Ureter (tissue), 1 donor: ENCODE measurements around the gene TMEM94. TPM values are rescaled to one million over a fixed set of nuclear protein-coding genes. Genes with fewer than 3 reads are reported as not detected.
"Not testable (repeated sequence)": the region's sequence is repeated elsewhere in the genome, so short reads cannot be mapped to it uniquely, and the experiment has no call there.

Experiments
- DNase-seq: peaks from one replicate; pipeline ENCODE4 v3.0.0-alpha.2; 2020; ENCODE audit warnings: low spot score
- total RNA-seq: library from RNA; stranded (reverse); gene quantifications from one replicate; pipeline ENCODE4 v1.2.4, GENCODE V29; 2023
- donor health status: DM: yes; HTN: yes; CAD: no.

The TMEM94 gene
- total RNA-seq, 1 donor from 2014 or later = 73.2 TPM

DNA sequence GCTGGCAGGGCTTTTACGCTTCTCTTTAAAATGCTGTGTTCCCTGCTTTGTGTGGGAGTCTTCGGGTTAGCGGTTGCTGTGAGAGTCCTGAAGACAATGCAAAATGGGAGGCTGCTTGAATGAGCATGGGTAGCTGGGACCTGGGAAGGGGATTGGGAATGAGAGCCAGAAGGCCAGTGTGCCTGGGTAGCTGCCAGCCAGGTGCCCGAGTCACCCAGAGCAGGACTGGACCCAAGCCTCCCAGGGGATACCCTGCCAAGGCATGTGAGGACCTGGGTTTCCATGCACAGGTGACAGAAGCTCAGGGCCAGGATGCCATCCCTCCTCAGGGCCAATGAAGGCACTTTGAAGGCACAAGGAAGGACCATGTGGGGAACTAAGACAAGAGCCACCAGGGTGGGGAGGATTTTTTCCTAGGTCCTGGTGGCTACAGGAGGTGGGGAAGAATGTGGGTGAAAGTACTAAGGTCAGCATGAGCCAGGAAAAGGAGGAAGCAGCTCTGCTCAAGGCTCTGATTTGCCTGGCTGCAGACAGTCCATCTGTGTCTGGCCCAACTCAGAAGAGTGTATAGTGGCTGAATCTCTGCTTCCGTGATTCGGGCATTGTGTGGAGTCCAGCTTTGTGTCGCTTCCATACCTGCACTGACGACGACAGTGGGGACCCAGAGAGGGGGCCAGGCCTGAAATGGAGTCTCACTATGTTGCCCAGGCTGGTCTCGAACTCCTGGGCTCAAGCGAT, 20.5 kb downstream of the TMEM94 start:
- DNase-seq = no peak

DNA sequence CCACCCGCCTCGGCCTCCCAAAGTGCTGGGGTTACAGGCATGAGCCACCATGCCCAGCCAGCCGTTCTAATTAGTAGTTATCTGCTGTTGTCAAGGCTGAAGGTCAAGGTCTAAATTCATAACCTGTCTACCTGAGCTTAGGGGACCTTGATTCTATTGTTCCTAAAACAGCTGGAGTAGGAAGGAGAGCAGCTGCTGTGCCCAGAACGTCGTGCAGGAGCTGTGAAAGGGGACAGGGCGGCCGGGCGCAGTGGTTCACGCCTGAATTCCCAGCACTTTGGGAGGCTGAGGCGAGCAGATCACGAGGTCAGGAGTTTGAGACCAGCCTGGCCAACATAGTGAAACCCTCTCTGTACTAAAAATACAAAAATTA, 21.0 kb downstream of the TMEM94 start:
- DNase-seq = not testable (repeated sequence)

DNA sequence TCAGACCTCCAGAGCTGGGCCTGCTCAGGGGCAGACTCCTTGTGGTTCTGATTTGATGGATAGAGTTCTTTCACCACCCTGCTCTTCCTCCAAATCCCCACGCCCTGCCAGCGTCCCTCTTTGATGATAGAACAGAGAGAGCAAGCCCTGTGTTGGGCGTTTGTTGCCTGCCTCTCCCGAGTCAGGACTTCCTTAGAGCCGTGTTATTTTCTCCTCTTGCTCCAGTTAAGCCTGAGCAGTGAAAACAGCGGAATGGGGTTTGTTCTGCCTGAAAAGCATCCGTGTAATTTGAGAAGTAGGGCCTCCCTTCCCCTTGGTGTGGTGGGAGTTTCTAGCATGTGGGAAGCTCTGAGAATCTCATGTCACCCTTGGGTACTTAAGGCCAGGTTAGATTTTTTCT, 22.1 kb downstream of the TMEM94 start:
- DNase-seq = no peak

DNA sequence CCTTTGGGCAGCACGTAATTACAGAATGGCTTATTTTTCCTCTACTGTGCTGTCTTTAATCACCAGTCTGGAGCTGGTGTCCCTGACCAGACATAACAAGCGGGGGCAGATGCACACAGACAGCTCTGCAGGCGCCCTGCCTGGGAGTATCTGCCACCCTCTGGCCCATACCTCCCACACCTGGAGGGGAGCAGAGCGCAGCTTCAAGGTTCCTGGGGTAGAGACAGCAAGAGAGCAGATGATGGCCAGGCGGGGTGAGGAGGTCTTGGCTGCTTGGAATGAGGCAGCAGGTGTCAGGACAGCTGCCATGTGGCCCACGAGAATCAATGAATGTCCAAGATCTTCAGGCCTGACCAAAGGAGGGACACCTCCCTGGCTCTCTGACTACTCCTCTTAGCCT, 23.8 kb downstream of the TMEM94 start:
- no peak for DNase-seq

DNA sequence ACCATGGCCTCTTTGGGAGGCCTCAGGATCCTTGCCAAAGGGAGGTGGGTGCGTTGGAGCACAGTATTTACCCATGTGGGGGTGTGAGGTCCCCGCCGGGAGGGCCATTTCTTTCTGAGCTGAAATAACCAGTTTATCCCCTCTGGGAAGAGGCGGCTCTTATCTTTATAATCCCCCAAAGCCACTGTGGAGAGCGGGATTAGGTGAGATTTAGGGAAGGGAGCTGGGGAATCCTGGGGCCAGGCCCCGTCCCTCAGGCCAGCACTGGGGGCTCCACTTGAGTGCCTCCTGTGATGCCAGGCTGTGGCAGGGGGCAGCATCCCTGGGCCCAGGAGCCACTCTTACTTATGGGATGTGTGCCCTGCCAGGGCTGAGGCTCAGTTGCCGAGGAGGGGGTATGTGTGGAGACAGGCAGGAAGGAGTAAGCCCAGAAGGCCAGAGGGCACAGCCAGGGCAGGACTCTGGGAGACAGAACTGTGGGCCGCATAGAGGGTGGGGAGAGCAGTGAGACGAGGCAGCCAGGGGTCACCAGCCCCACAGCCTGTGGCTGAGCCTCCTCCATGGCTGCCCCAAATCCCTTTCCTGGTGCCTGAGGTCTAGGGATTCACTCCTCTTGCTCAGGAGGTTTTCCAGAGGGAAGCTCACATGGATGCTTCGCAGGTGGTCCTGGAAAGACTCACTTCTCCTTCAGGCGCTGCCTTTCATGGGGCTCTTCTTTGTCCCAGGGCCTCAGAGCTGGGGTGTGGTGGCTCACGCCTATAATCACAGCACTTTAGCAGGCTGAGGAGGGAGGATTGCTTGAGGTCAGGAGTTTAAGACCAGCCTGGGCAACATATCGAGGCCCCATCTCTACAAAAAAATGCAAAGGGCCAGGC, 25.0 kb downstream of the TMEM94 start:
- DNase-seq = no peak

DNA sequence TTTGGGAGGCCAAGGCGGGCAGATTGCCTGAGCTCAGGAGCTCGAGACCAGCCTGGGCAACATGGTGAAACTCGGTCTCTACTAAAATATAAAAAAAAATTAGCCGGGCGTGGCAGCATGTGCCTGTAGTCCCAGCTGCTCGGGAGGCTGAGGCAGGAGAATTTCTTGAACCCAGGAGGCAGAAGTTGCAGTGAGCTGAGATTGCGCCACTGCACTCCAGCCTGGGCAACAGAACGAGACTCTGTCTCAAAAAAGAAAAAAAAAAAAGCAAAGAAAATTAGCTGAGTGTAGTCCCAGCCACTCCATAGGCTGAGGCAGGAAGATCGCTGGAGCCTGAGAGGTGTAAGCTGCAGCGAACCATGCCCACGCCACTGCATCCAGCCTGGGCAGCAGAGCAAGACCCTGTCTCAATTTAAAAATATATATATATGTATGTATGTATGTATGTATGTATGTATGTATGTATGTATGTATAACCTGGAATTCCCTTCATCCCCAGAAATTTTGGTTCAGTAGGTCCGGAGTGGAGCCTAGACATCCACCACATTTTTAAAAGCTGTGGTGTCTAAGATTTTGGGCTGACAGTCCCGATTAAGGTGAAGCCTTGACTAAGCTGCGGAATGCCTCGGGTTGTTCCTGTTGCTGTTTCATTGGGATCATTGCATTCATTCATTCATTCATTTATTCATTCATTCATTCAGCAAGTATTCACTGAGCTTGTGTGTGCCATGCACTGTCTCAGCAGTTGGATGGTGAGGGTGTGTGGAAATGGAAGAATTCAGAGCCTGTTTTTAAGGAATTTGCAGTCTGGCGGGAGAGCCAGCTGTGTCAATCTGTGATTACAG, 25.9 kb downstream of the TMEM94 start:
- no peak for DNase-seq

DNA sequence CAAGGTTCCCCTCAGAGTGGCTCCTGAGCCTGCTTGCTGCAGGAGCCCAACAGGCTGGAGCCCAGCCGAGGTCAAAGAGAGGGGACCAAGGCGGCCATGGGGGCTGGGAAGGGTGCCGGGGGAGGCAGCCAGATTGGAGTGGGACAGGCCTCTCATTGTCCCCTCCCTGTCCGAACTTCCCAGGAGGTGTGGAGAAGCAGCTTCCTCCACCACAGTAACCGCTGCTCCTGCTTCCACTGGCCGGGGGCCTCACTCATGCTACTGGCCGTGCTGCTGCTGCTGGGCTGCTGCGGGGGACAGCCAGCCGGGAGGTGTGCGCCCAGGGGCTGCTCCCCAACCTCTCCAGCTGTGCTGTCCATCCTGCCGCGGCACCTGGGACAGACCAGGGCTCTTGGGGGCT, 29.3 kb downstream of the TMEM94 start:
- DNase-seq = no peak

DNA sequence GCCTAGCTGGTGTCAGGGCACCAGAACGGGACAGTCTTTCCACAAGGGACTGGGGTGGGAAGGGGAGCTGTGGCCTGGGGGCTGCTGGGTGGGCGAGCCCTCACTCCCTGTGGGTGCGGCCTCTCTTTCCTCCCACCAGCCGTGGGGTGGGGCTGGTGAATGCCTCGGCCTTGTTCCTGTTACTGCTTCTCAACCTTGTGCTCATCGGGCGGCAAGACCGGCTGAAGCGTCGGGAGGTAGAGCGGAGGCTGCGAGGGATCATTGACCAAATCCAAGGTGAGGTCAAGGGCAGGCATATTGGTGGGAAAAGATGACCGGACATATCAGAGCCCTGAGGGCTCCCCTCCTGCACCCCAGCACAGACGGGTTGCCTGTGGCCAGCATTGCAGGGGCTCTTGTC, 29.7 kb downstream of the TMEM94 start:
- DNase-seq = no peak

DNA sequence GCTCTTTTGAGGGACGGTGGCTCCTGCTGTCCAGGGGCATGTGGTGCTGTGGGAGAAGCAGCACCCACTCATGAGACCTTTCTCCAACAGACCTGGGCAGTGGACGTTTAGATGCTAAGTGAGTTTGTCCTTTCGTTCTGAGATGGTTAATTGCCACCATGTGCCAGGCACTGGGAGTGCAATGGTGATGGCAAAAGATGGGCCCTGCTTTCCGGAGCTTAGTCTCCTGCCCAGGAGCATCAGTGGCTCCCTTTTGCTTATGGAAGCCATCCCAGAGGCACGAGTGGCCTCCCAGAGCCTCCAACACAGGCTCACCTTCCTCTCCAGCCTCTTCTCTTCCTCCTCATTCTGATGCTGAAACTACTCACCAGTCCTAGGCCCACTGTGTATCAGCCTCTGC, 30.5 kb downstream of the TMEM94 start:
- no peak for DNase-seq

DNA sequence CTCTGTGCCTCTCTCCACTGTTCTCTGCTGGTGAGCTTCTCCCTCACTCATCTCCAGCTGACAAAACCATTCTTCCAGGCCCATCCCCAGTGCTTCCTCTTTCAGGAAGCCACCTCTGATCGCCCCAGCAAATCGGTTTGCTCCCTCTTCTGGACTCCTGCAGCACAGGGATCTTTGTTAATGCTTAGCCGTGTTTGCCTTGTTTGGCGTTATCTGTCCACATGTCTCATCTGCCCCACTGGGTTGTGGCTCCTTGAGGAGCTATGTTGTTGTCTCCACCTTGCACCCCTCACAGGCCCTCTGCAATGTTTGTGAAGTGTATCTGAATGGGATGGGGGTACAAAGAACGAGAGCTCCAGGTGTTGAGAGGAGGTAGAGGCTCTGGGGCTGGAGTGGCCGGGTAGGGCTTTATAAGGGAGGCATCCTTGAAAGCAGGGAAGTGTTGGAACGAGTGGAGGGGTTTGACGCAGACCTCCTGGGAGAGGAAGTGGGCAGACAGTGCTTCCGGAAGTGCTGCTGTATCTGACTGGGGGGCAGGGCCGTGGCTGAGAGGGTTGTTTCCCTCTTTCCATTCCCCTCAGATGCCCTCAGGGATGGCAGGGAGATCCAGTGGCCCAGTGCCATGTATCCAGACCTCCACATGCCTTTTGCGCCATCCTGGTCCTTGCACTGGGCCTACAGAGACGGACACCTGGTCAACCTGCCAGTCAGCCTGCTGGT, 31.1 kb downstream of the TMEM94 start:
- DNase-seq = no peak

DNA sequence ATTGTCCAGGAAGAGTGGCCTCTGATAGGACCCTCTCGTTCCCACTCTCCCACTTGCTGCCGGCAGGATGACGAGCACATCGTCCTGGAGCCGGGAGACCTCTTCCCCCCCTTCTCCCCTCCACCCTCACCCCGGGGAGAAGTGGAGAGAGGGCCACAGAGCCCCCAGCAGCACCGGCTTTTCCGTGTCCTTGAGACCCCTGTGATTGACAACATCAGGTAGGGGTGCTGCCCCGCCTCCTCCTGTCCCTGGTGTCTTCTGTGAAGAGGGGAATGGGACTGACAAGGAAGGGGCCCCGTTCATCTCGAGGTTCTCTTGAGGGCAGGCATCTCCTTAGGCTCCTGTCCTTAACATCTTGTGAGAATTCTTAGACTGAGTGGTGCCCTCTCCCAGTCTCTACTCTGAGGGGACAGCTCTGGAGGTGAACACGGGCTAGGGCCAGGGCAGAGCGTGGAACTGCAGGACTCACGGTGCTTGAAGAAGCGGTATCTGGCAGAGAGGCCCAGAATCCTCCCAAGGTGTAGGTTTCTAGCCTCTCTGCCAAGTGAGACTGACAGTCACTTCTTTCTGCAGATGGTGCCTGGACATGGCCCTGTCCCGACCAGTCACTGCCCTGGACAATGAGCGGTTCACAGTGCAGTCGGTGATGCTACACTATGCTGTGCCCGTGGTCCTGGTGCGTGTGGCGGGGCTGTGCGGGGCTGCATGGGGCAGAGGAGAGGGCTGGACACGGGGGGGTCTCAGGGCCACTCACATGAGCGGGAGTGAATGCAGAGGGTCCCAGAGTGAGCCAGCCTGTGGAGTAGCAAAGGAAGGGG, 32.5 kb downstream of the TMEM94 start:
- no peak for DNase-seq

DNA sequence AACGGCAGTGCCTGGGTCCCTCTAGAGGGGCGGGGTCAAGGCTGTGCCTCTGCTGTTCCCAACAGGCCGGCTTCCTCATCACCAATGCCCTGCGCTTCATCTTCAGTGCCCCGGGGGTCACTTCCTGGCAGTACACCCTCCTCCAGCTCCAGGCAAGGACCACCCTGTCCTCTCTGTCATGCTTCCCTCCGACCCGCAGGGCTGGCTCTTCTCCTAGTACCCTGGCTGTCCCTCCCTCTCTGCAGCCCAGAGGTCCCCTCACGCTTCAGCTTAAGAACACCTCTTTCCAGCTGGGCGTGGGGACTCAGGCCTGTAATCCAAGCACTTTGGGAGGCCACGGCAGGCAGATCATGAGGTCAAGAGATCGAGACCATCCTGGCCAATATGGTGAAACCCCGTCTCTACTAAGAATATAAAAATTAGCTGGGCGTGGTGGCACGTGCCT, 33.1 kb downstream of the TMEM94 start:
- DNase-seq = no peak

DNA sequence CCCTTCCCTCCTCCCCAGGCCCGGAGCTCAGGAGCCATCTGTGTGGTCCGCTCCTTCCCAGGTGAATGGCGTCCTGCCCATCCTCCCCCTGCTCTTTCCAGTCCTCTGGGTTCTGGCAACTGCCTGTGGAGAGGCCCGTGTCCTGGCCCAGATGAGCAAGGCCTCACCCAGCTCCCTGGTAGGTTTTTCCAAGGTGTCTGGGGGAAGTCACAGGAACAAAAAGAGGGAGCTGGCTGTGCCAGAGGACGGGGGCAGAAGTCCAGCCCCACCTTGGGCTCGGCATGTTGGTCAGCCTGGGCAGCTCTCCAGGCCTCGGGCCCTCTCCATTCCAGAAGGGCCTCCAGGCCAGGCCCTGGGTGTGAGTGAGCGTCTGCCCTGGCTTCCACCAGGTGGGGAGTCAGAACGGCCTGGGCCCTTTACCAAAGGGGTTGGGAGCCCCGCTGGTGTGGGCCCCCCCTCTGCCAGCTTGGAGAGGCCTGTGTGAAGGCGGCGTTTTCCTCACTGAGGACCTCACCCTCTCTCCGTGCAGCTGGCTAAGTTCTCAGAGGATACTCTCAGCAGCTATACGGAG, 33.8 kb downstream of the TMEM94 start:
- no peak for DNase-seq

DNA sequence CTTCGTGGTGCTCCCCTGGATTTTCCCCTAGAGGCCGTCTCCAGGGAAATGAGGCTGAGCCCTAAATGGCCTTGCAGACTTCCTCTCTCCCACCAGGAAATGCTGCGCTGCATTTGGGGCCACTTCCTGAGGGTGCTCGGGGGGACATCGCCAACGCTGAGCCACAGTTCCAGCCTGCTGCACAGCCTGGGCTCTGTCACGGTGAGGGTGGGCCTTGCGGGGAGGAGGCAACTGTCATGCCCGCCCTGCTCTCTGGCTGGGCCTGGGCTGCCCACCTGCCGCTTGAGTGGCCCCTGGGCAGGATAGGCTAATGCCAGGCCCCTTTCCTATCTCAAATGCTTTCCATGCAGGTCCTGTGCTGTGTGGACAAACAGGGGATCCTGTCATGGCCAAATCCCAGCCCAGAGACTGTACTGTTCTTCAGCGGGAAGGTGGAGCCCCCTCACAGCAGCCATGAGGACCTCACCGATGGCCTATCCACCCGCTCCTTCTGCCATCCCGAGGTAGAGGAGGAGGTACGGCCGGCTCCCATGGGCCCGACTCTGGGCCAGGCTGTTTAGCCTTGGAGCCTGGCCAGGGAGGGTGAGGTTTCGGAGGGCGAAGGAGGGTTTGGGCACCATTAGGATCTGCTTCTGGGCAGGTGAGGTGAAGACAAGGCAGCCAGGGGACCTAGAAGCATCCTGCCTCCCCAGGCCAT, 34.7 kb downstream of the TMEM94 start:
- DNase-seq = no peak

DNA sequence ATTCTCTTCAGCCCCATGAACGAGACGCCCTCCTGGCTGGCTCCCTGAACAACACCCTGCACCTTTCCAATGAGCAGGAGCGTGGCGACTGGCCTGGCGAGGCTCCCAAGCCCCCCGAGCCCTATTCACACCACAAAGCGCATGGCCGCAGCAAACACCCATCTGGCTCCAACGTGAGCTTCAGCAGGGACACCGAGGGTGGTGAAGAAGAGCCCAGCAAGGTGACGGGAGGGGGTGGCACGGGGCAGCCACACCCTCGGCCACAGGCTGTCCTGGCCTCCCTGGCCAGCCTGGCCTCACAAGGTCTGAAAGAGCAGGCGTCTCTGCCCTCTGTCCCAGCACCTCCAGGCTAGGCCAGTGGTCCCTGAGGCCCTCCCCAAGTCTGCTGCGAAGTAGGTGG, 35.2 kb downstream of the TMEM94 start:
- no peak for DNase-seq

DNA sequence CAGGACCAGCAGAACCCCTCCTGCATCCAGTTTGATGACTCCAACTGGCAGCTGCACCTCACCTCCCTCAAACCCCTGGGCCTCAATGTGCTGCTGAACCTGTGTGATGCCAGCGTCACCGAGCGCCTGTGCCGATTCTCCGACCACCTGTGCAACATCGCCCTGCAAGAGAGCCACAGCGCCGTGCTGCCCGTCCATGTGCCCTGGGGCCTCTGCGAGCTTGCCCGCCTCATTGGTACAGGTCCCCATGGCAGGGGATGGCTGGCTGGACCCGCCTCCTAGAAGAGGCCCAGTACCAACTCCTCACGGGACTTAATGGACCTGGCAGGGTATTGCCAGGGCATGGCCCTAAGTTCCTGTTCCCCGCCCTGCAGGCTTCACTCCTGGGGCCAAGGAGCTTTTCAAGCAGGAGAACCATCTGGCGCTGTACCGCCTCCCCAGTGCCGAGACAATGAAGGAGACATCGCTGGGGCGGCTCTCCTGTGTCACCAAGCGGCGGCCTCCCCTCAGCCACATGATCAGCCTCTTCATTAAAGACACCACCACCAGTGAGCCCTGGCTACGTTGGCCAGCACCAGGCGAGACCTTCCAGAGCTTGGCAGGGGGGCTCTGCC, 36.2 kb downstream of the TMEM94 start:
- DNase-seq = no peak

DNA sequence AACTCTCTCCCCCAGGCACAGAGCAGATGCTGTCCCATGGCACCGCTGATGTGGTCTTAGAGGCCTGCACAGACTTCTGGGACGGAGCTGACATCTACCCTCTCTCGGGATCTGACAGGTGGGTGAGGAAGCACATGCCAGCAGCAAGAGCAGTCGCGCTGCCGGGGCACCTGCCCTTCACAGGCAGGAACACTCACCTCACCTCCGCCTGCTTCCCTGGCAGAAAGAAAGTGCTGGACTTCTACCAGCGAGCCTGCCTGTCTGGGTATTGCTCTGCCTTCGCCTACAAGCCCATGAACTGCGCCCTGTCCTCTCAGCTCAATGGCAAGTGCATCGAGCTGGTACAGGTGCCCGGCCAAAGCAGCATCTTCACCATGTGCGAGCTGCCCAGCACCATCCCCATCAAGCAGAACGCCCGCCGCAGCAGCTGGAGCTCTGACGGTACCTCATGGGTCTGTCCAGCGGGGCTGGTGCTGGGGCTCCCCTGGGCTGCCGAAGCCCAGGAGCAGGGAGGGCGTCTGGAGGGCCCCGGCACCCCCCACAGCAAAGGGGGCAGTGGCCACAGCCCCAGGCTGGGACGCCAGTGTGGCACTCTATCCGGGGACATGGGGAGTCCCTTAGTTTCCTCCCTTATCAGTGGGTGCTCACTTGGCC, 37.2 kb downstream of the TMEM94 start:
- DNase-seq = no peak

DNA sequence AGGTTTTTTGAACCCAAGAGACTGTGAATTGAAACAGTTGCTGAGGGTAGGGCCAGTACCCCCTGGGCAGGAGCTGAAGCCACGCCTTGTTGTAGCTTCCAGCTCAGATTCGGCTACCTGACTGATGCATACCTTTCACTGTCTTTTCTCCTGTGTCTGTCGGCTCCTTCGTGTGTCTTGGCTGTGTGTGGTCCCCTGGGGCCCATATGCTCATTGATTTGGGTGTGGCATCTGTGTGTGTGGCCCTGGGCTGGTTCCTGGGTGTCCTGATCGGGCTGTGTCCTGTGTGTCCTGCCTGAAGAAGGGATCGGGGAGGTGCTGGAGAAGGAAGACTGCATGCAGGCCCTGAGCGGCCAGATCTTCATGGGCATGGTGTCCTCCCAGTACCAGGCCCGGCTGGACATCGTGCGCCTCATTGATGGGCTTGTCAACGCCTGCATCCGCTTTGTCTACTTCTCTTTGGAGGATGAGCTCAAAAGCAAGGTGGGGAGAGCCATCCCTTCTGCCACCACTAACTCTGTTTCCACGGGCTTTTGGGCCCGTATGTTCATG, 38.0 kb downstream of the TMEM94 start:
- DNase-seq = no peak
